H1 (cell line): ENCODE data around the gene FOXD4L1. TPM values are rescaled to one million over a fixed set of nuclear protein-coding genes. Genes with fewer than 3 reads are reported as not detected.
"Not testable (repeated sequence)": the region's sequence is repeated elsewhere in the genome, so short reads cannot be mapped to it uniquely, and the experiment has no call there.

ENCODE experiments used
- CTCF ChIA-PET: fragments of 300-600 bp; sonication (Branson Sonifier 250); formaldehyde crosslinking; loops from one replicate; lab custom pipeline; 2021; ENCODE audit not compliant: partially characterized antibody; lab: Charles Lee
- POLR2A ChIA-PET: fragments of 300-600 bp; sonication (Branson Sonifier 250); formaldehyde crosslinking; loops from one replicate; lab custom pipeline; 2021; ENCODE audit warnings: inconsistent platforms; ENCODE audit not compliant: partially characterized antibody; lab: Charles Lee
- DNase-seq, 2 experiments: peaks; one replicate each; pipeline versions ENCODE4 v3.0.0 to v3.0.0-alpha.2; 2010 to 2022; ENCODE audit warnings: low spot score in 2 of 2, low read depth in 1 of 2, mixed read lengths in 1 of 2
- FAIRE-seq: peaks from 2 replicates; lab custom pipeline; 2011; peaks lifted over from hg19 to GRCh38; lab: Jason Lieb, UNC
- H2AFZ ChIP-seq: 2 replicates; pipeline ENCODE4 v1.8.1; 2012; ENCODE audit warnings: low read length, inconsistent platforms
- H2AK5ac ChIP-seq: 2 replicates; pipeline ENCODE4 v1.6.1; 2013; ENCODE audit warnings: low read depth, low read length
- H2BK120ac ChIP-seq: replicated peaks from 2 replicates; pipeline ENCODE3; 2013; ENCODE audit warnings: low read depth, low read length, inconsistent platforms
- H2BK12ac ChIP-seq: 2 replicates; pipeline ENCODE4 v1.6.1; 2013; ENCODE audit warnings: low read depth, low read length
- H2BK15ac ChIP-seq: 2 replicates; pipeline ENCODE4 v1.6.1; 2013; ENCODE audit warnings: low read length
- H2BK20ac ChIP-seq: 2 replicates; pipeline ENCODE4 v1.6.1; 2013; ENCODE audit warnings: low read length
- H2BK5ac ChIP-seq: 2 replicates; pipeline ENCODE4 v1.6.1; 2013; ENCODE audit warnings: low read depth, low read length
- H3K14ac ChIP-seq: 2 replicates; pipeline ENCODE4 v1.6.1; 2013; ENCODE audit warnings: inconsistent platforms; ENCODE audit not compliant: insufficient read length
- H3K18ac ChIP-seq: 2 replicates; pipeline ENCODE4 v1.6.1; 2013; ENCODE audit warnings: low read length; ENCODE audit errors: extremely low read depth
- H3K23ac ChIP-seq: 2 replicates; pipeline ENCODE4 v1.6.1; 2013; ENCODE audit warnings: inconsistent platforms; ENCODE audit not compliant: insufficient read length
- H3K23me2 ChIP-seq: 2 replicates; pipeline ENCODE4 v1.6.1; 2013; ENCODE audit warnings: low read depth, low read length
- H3K27ac ChIP-seq: 2 replicates; pipeline ENCODE4 v1.6.1; 2011; ENCODE audit warnings: low read depth, low read length, inconsistent platforms
- H3K27me3 ChIP-seq, 4 experiments: replicated peaks in 1 of 4; 1 replicate in 1 of 4; 2 replicates in 3 of 4; pipeline versions ENCODE4 v1.6.1 to v1.8.1; 2011 to 2013; ENCODE audit warnings: low read length in 3 of 4, mild to moderate bottlenecking in 3 of 4, inconsistent platforms in 2 of 4, mixed read lengths in 2 of 4, moderate library complexity in 1 of 4; ENCODE audit not compliant: control insufficient read depth in 3 of 4, insufficient read depth in 3 of 4; ENCODE audit errors: extremely low read depth in 1 of 4
- H3K36me3 ChIP-seq, 4 experiments: 2 replicates each; pipeline versions ENCODE4 v1.6.1 to v1.8.1; 2011 to 2013; ENCODE audit warnings: mild to moderate bottlenecking in 4 of 4, low read length in 3 of 4, moderate library complexity in 2 of 4, control low read depth in 1 of 4, inconsistent platforms in 1 of 4; ENCODE audit not compliant: insufficient read depth in 4 of 4, control insufficient read depth in 2 of 4
- H3K4ac ChIP-seq: replicated peaks from 2 replicates; pipeline ENCODE3; 2013; ENCODE audit warnings: low read length, low read depth, mixed read lengths, inconsistent platforms; ENCODE audit not compliant: insufficient read length
- H3K4me1 ChIP-seq, 4 experiments: replicated peaks in 1 of 4; 1 replicate in 1 of 4; 2 replicates in 3 of 4; pipeline versions ENCODE4 v1.6.1 to v1.8.1; 2011 to 2013; ENCODE audit warnings: low read length in 3 of 4, inconsistent platforms in 2 of 4, mixed read lengths in 1 of 4; ENCODE audit not compliant: insufficient read depth in 4 of 4, control insufficient read depth in 3 of 4
- H3K4me2 ChIP-seq, 2 experiments: 2 replicates each; pipeline versions ENCODE4 v1.6.1 to v1.8.1; 2011 to 2013; ENCODE audit warnings: low read depth in 2 of 2, low read length in 2 of 2, control low read depth in 1 of 2, inconsistent platforms in 1 of 2, mild to moderate bottlenecking in 1 of 2; ENCODE audit not compliant: insufficient read depth in 1 of 2
- H3K4me3 ChIP-seq, 4 experiments: fragments of 200-600, 300-600 bp in 1 of 4; sonication (generic), shearing (Covaris generic), sonication (Bioruptor Twin) in 1 of 4; 2 replicates each; pipeline versions ENCODE4 v1.5.1 to v1.8.1; 2011 to 2016; ENCODE audit warnings: low read length in 4 of 4, low read depth in 3 of 4, control low read depth in 2 of 4, inconsistent platforms in 2 of 4, mild to moderate bottlenecking in 2 of 4, mixed read lengths in 1 of 4, moderate library complexity in 1 of 4; ENCODE audit not compliant: insufficient read depth in 2 of 4; ENCODE audit errors: extremely low read depth in 1 of 4
- H3K56ac ChIP-seq: replicated peaks from 2 replicates; pipeline ENCODE3; 2013; ENCODE audit warnings: low read depth, mild to moderate bottlenecking, mixed read lengths, low read length, inconsistent platforms; ENCODE audit not compliant: insufficient read length
- H3K79me1 ChIP-seq: 2 replicates; pipeline ENCODE4 v1.6.1; 2013; ENCODE audit warnings: low read depth, low read length, control low read depth
- H3K79me2 ChIP-seq, 2 experiments: 2 replicates each; pipeline versions ENCODE4 v1.6.1 to v1.8.1; 2012 to 2013; ENCODE audit warnings: low read length in 2 of 2, mild to moderate bottlenecking in 2 of 2, inconsistent platforms in 1 of 2; ENCODE audit not compliant: insufficient read depth in 2 of 2, control insufficient read depth in 1 of 2
- H3K9ac ChIP-seq, 4 experiments: replicated peaks in 1 of 4; 1 replicate in 1 of 4; 2 replicates in 3 of 4; pipeline versions ENCODE4 v1.6.1 to v1.8.1; 2011 to 2013; ENCODE audit warnings: low read depth in 3 of 4, low read length in 3 of 4, control low read depth in 2 of 4, mild to moderate bottlenecking in 2 of 4, moderate library complexity in 2 of 4, inconsistent platforms in 1 of 4; ENCODE audit errors: extremely low read depth in 1 of 4
- H3K9me3 ChIP-seq, 2 experiments: 2 replicates each; pipeline versions ENCODE4 v1.6.1 to v1.8.1; 2012 to 2013; ENCODE audit warnings: mild to moderate bottlenecking in 2 of 2, moderate library complexity in 2 of 2, control low read depth in 1 of 2, inconsistent platforms in 1 of 2, low read depth in 1 of 2, low read length in 1 of 2, mixed read lengths in 1 of 2; ENCODE audit not compliant: insufficient read depth in 2 of 2
- H4K20me1 ChIP-seq, 2 experiments: replicated peaks in 1 of 2; 2 replicates each; pipeline versions ENCODE3 to v1.8.1; 2011 to 2013; ENCODE audit warnings: inconsistent platforms in 2 of 2, low read length in 2 of 2, mild to moderate bottlenecking in 1 of 2; ENCODE audit not compliant: insufficient read depth in 2 of 2, control insufficient read depth in 1 of 2
- H4K5ac ChIP-seq: 2 replicates; pipeline ENCODE4 v1.6.1; 2013; ENCODE audit warnings: low read length, low read depth, mixed read lengths, inconsistent platforms; ENCODE audit not compliant: insufficient read length
- H4K8ac ChIP-seq: 2 replicates; pipeline ENCODE4 v1.8.0; 2013; ENCODE audit warnings: mild to moderate bottlenecking, moderate library complexity, low read length, inconsistent platforms; ENCODE audit not compliant: insufficient read depth; ENCODE audit errors: extremely low read depth
- H4K91ac ChIP-seq: replicated peaks from 2 replicates; pipeline ENCODE3; 2013; ENCODE audit warnings: low read length, mixed read lengths, inconsistent platforms; ENCODE audit not compliant: insufficient read length
- EZH2 ChIP-seq: fragments of 200-600 bp; sonication (generic); IDR thresholded peaks from 2 replicates; pipeline ENCODE4 v1.7.1; 2012; ENCODE audit warnings: low read depth, mild to moderate bottlenecking, moderate library complexity, low read length, inconsistent platforms; ENCODE audit not compliant: severe bottlenecking
- KDM4A ChIP-seq: IDR thresholded peaks from one replicate; pipeline ENCODE4 v1.7.1; 2012; ENCODE audit warnings: low read depth, mild to moderate bottlenecking, moderate library complexity, low read length, inconsistent platforms; ENCODE audit not compliant: severe bottlenecking
- SUZ12 ChIP-seq: fragments of 200-600 bp; sonication (generic); IDR thresholded peaks from 2 replicates; pipeline ENCODE4 v1.6.1; 2012; ENCODE audit warnings: mild to moderate bottlenecking, inconsistent platforms, low read length, moderate library complexity, mixed read lengths
- WGBS, 2 experiments: shearing (Covaris generic) in 1 of 2; methylation state at CpG; one replicate each; pipeline versions ENCODE4 v1.1.6 to v1.1.7; 2013 to 2015; ENCODE audit warnings: low lambda C conversion rate in 2 of 2, mixed read lengths in 2 of 2, inconsistent platforms in 1 of 2, low coverage in 1 of 2, missing lambda C conversion rate in 1 of 2; ENCODE audit not compliant: insufficient replicate concordance in 2 of 2, insufficient coverage in 1 of 2, insufficient read length in 1 of 2; ENCODE audit errors: extremely low coverage in 1 of 2, missing lambda C conversion rate in 1 of 2; 5-methylcytosine and 5-hydroxymethylcytosine counted together
- polyA plus RNA-seq, 7 experiments: library from polyadenylated mRNA; depleted of rRNA in 3 of 7; stranded (reverse) in 5 of 7; unstranded in 2 of 7; fragments of >200 nt in 5 of 7; fragments of 200-250 nt in 2 of 7; gene quantifications; 1 replicate in 5 of 7; 2 replicates in 1 of 7; 4 replicates in 1 of 7; pipeline versions ENCODE4 v1.2.1 to v1.2.3, GENCODE V29; 2011 to 2013; ENCODE audit warnings: missing spikeins in 2 of 7, mixed read lengths in 2 of 7
- total RNA-seq: library from RNA; stranded (reverse); fragmentation: NEBNext Ultra II Directional; extraction: Animal tissue kit (Norgen Biotek cat#: 25700); gene quantifications from 2 replicates; pipeline ENCODE4 v1.2.1, GENCODE V29; 2021

The FOXD4L1 gene
- total and polyA plus RNA-seq, 2 of the 8 experiments (the other 6 are each of a cell fraction or from before 2014, with no cell fraction given): not detected

DNA sequence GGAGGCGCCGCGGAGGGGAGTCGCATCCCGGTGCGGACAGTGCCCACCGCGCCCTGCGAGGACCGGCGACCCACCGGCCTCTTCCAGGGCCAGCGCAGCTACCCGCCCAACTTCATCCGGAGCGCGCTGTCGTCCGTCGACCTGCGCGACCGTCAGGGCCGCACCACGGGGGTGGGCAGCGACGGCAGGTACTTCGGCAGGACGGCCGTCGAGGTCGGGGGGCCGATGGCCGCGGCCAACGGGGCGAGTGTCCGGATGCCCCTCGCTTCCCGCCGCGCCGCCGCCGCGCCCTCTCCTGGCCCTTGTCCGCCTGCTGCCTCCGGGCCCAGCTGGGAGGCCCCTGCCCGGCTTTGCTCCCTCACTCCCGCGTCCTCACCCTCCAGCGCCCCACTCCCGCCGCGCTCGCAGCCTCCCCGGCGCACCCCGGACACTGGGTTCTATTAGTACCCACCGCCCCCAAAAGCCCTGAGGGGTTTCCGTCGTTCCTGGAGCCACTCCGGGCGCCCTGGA is 43.6 kb downstream of the FOXD4L1 start:
- H3K4ac ChIP-seq, CTCF ChIA-PET, H3K79me1 ChIP-seq, H4K5ac ChIP-seq, H2BK120ac ChIP-seq, H3K14ac ChIP-seq, H2BK20ac ChIP-seq, H3K79me2 ChIP-seq, H4K8ac ChIP-seq, H3K56ac ChIP-seq, POLR2A ChIA-PET, H2AK5ac ChIP-seq, H3K4me1 ChIP-seq, H3K9ac ChIP-seq, H2BK5ac ChIP-seq, H3K18ac ChIP-seq, H3K27ac ChIP-seq, H3K23ac ChIP-seq, H2BK12ac ChIP-seq, H3K23me2 ChIP-seq, H2BK15ac ChIP-seq, H4K20me1 ChIP-seq, H4K91ac ChIP-seq, H2AFZ ChIP-seq, H3K9me3 ChIP-seq, H3K36me3 ChIP-seq, FAIRE-seq: not testable (repeated sequence)
- TF ChIP-seq SUZ12 (peak; percentile 55), EZH2 (peak; percentile 3), KDM4A (peak; percentile 65)
- peak in 1 of 2 experiments; percentile 61 for DNase-seq
- peak overlapping the region; percentile 8 to 59 (median 10); a peak in 5 of 8 replicates for H3K4me3 ChIP-seq
- peaks cover 8 to 30% (median 22%) of the 10 kb centered on the region in 4 experiments; a peak in 6 of 7 replicates for H3K27me3 ChIP-seq
- 1% methylated on average over 28 of the region's 64 CpGs; no CpG with 5 or more reads in 1 of the 2 experiments for WGBS, 2 experiments
- peak overlapping the region; percentile 58 to 82 for H3K4me2 ChIP-seq
